Measurements from ENCODE around the gene DISC1.

Gene DISC1

GRCh38 chr1:231674575-231674974, 48.0 kb downstream of the DISC1 start:
- no peak for DNase-seq

GRCh38 chr1:231676487-231676886, 49.9 kb downstream of the DISC1 start:
- DNase-seq = no peak

- no peak for DNase-seq
Observed at GRCh38 chr1:231677442-231677841, 50.9 kb downstream of the DISC1 start.

GRCh38 chr1:231678011-231678432, 51.4 kb downstream of the DISC1 start:
- no peak for DNase-seq

GRCh38 chr1:231679109-231679508, 52.5 kb downstream of the DISC1 start:
- DNase-seq = no peak

- DNase-seq = no peak
Observed at GRCh38 chr1:231681006-231681405, 54.4 kb downstream of the DISC1 start.

GRCh38 chr1:231682779-231683178, 56.2 kb downstream of the DISC1 start:
- DNase-seq = no peak

- no peak for DNase-seq
Observed at GRCh38 chr1:231683439-231684165, 57.0 kb downstream of the DISC1 start.

- no peak for DNase-seq
Observed at GRCh38 chr1:231684356-231685244, 58.0 kb downstream of the DISC1 start.

GRCh38 chr1:231686384-231686783, 59.8 kb downstream of the DISC1 start:
- no peak for DNase-seq

- DNase-seq = no peak
Observed at GRCh38 chr1:231688989-231689388, 62.4 kb downstream of the DISC1 start.

GRCh38 chr1:231690059-231690458, 63.5 kb downstream of the DISC1 start:
- DNase-seq = peak; percentile 19

- DNase-seq = no peak
Observed at GRCh38 chr1:231691618-231692259, 65.1 kb downstream of the DISC1 start.

GRCh38 chr1:231693361-231694074, 66.9 kb downstream of the DISC1 start:
- no peak for DNase-seq

GRCh38 chr1:231694075-231694431, 67.5 kb downstream of the DISC1 start:
- no peak for DNase-seq

GRCh38 chr1:231694465-231695077, 68.0 kb downstream of the DISC1 start:
- peak; percentile 6 for DNase-seq

GRCh38 chr1:231695439-231696255, 69.1 kb downstream of the DISC1 start:
- no peak for DNase-seq

GRCh38 chr1:231699784-231700183, 73.2 kb downstream of the DISC1 start:
- peak; percentile 76 for DNase-seq

GRCh38 chr1:231701306-231701705, 74.7 kb downstream of the DISC1 start:
- DNase-seq = no peak

- DNase-seq = no peak
Observed at GRCh38 chr1:231702331-231702730, 75.7 kb downstream of the DISC1 start.

- no peak for DNase-seq
Observed at GRCh38 chr1:231702804-231703203, 76.2 kb downstream of the DISC1 start.

Data from suppressor macrophage treated with lipopolysaccharide for 4 hours (primary cell).